H9 (cell line): ENCODE results near the gene TMEM54. TPM values are rescaled to one million over a fixed set of nuclear protein-coding genes. Genes with fewer than 3 reads are reported as not detected.

ENCODE experiments used
- DNase-seq: peaks from one replicate; pipeline ENCODE4 v3.0.0-alpha.2; 2017
- H2AFZ ChIP-seq: one replicate; pipeline ENCODE4 v1.6.1; 2013; ENCODE audit warnings: mild to moderate bottlenecking, low read length, control low read depth, moderate library complexity
- H2AK5ac ChIP-seq: 2 replicates; pipeline ENCODE4 v1.6.1; 2013; ENCODE audit warnings: low read length, control low read depth, mixed read lengths; ENCODE audit not compliant: insufficient read length
- H2BK120ac ChIP-seq: one replicate; pipeline ENCODE4 v1.6.1; 2013; ENCODE audit warnings: low read depth, mild to moderate bottlenecking, low read length, control low read depth, inconsistent platforms; ENCODE audit not compliant: poor library complexity, severe bottlenecking
- H2BK12ac ChIP-seq: 2 replicates; pipeline ENCODE4 v1.6.1; 2013; ENCODE audit warnings: low read length, control low read depth, mixed read lengths, low read depth; ENCODE audit not compliant: insufficient read length
- H2BK15ac ChIP-seq: 2 replicates; pipeline ENCODE4 v1.6.1; 2013; ENCODE audit warnings: low read depth, low read length, control low read depth
- H2BK20ac ChIP-seq: one replicate; pipeline ENCODE4 v1.6.1; 2013; ENCODE audit warnings: low read depth, mild to moderate bottlenecking, low read length, control low read depth, inconsistent platforms; ENCODE audit not compliant: poor library complexity, severe bottlenecking
- H2BK5ac ChIP-seq: 2 replicates; pipeline ENCODE4 v1.6.1; 2013; ENCODE audit warnings: low read length, control low read depth, mixed read lengths; ENCODE audit not compliant: insufficient read length
- H3K14ac ChIP-seq: 2 replicates; pipeline ENCODE4 v1.6.1; 2013; ENCODE audit warnings: low read length, control low read depth; ENCODE audit not compliant: insufficient read depth
- H3K18ac ChIP-seq: 2 replicates; pipeline ENCODE4 v1.6.1; 2013; ENCODE audit warnings: low read depth, mild to moderate bottlenecking, mixed read lengths, low read length, control low read depth; ENCODE audit not compliant: insufficient read length
- H3K23ac ChIP-seq: 2 replicates; pipeline ENCODE4 v1.6.1; 2013; ENCODE audit warnings: low read length, control low read depth, mixed read lengths, low read depth; ENCODE audit not compliant: insufficient read length
- H3K23me2 ChIP-seq: 2 replicates; pipeline ENCODE4 v1.6.1; 2013; ENCODE audit warnings: low read depth, mild to moderate bottlenecking, mixed read lengths, low read length, control low read depth; ENCODE audit not compliant: insufficient read length, poor library complexity, severe bottlenecking
- H3K27ac ChIP-seq: 2 replicates; pipeline ENCODE4 v1.5.1; 2013; ENCODE audit warnings: low read length, control low read depth, mixed read lengths, low read depth; ENCODE audit not compliant: insufficient read length
- H3K27me3 ChIP-seq: 2 replicates; pipeline ENCODE4 v1.6.1; 2013; ENCODE audit warnings: low read length, control low read depth, inconsistent platforms; ENCODE audit not compliant: insufficient read depth
- H3K4ac ChIP-seq: 2 replicates; pipeline ENCODE4 v1.6.1; 2013; ENCODE audit warnings: low read depth, mild to moderate bottlenecking, control low read depth, inconsistent platforms, low read length, moderate library complexity
- H3K4me1 ChIP-seq: 2 replicates; pipeline ENCODE4 v1.6.1; 2013; ENCODE audit warnings: low read length, control low read depth, inconsistent platforms; ENCODE audit not compliant: insufficient read depth
- H3K4me2 ChIP-seq: 2 replicates; pipeline ENCODE4 v1.6.1; 2013; ENCODE audit warnings: low read length, control low read depth, mixed read lengths; ENCODE audit not compliant: insufficient read length, insufficient read depth
- H3K56ac ChIP-seq: 2 replicates; pipeline ENCODE4 v1.6.1; 2013; ENCODE audit warnings: low read depth, mild to moderate bottlenecking, mixed read lengths, low read length, control low read depth; ENCODE audit not compliant: insufficient read length
- H3K79me1 ChIP-seq: 2 replicates; pipeline ENCODE4 v1.6.1; 2013; ENCODE audit warnings: low read depth, mild to moderate bottlenecking, moderate library complexity, low read length, control low read depth, inconsistent platforms; ENCODE audit not compliant: insufficient read depth, poor library complexity, severe bottlenecking
- H3K79me2 ChIP-seq: 2 replicates; pipeline ENCODE4 v1.6.1; 2013; ENCODE audit warnings: low read length, control low read depth, inconsistent platforms; ENCODE audit not compliant: insufficient read depth
- H3K9ac ChIP-seq: 2 replicates; pipeline ENCODE4 v1.6.1; 2013; ENCODE audit warnings: low read length, control low read depth, mixed read lengths; ENCODE audit not compliant: insufficient read length; ENCODE audit errors: extremely low read depth
- H3K9me3 ChIP-seq: one replicate; pipeline ENCODE4 v1.6.1; 2013; ENCODE audit warnings: low read depth, low read length, inconsistent platforms; ENCODE audit not compliant: control insufficient read depth
- H3T11ph ChIP-seq: one replicate; pipeline ENCODE4 v1.6.1; 2013; ENCODE audit warnings: mild to moderate bottlenecking, low read length, control low read depth, inconsistent platforms
- H4K20me1 ChIP-seq: one replicate; pipeline ENCODE4 v1.6.1; 2013; ENCODE audit not compliant: control insufficient read depth, insufficient read length, insufficient read depth
- H4K5ac ChIP-seq: 2 replicates; pipeline ENCODE4 v1.6.1; 2013; ENCODE audit warnings: low read depth, mild to moderate bottlenecking, mixed read lengths, low read length, control low read depth; ENCODE audit not compliant: insufficient read length
- H4K8ac ChIP-seq: replicated peaks from 2 replicates; pipeline ENCODE4 v1.6.1; 2013; ENCODE audit warnings: low read length, control low read depth, mixed read lengths, low read depth; ENCODE audit not compliant: insufficient read length
- H4K91ac ChIP-seq: 2 replicates; pipeline ENCODE4 v1.6.1; 2013; ENCODE audit warnings: low read depth, mild to moderate bottlenecking, moderate library complexity, mixed read lengths, low read length, control low read depth; ENCODE audit not compliant: insufficient read length
- H3K27ac Mint-ChIP-seq, 3 experiments: 2 replicates in 2 of 3; 3 replicates in 1 of 3; pipeline ENCODE4 v1.8.0; 2020 to 2021; ENCODE audit warnings: mixed read lengths in 3 of 3, mild to moderate bottlenecking in 1 of 3, moderate library complexity in 1 of 3
- H3K27me3 Mint-ChIP-seq: 2 replicates; pipeline ENCODE4 v1.8.0; 2021; ENCODE audit warnings: low read depth, mild to moderate bottlenecking, moderate library complexity, mixed read lengths
- H3K36me3 Mint-ChIP-seq, 3 experiments: 2 replicates in 2 of 3; 3 replicates in 1 of 3; pipeline ENCODE4 v1.8.0; 2020 to 2021; ENCODE audit warnings: low read depth in 3 of 3, mixed read lengths in 3 of 3; ENCODE audit not compliant: insufficient read depth in 1 of 3
- H3K4me1 Mint-ChIP-seq, 2 experiments: 2 replicates each; pipeline ENCODE4 v1.8.0; 2020; ENCODE audit warnings: mixed read lengths in 2 of 2
- H3K4me3 Mint-ChIP-seq, 2 experiments: 2 replicates in 1 of 2; 3 replicates in 1 of 2; pipeline ENCODE4 v1.8.0; 2020 to 2021; ENCODE audit warnings: mild to moderate bottlenecking in 2 of 2, mixed read lengths in 2 of 2, moderate library complexity in 1 of 2
- H3K9me3 Mint-ChIP-seq, 2 experiments: 2 replicates in 1 of 2; 3 replicates in 1 of 2; pipeline ENCODE4 v1.8.0; 2020; ENCODE audit warnings: mild to moderate bottlenecking in 2 of 2, mixed read lengths in 2 of 2, moderate library complexity in 1 of 2
- CTCF ChIP-seq: fragments of 200-600 bp; sonication (generic); conservative IDR thresholded peaks from 3 replicates; pipeline ENCODE4 v1.8.0; 2021; ENCODE audit warnings: antibody characterized with exemption, mild to moderate bottlenecking
- WGBS: extraction: QIAGEN DNeasy Blood & Tissue Kit; methylation state at CpG from one replicate; pipeline ENCODE4 v1.1.7; 2013; ENCODE audit warnings: missing lambda C conversion rate, low lambda C conversion rate, mixed read lengths; ENCODE audit not compliant: insufficient read length; ENCODE audit errors: extremely low coverage; 5-methylcytosine and 5-hydroxymethylcytosine counted together
- total RNA-seq: library from RNA; stranded (reverse); gene quantifications from 2 replicates; pipeline ENCODE4 v1.2.1, GENCODE V29; 2021

The TMEM54 gene
- total RNA-seq, 1 experiment from 2014 or later: 17.2 TPM

- H4K5ac ChIP-seq: no peak overlapping the region
- no peak overlapping the region for H3K56ac ChIP-seq
- H3K4me2 ChIP-seq: peak overlapping the region; percentile 46
- H3K27me3 Mint-ChIP-seq: peaks cover 42% of the 10 kb centered on the region
- no peak overlapping the region for H2BK12ac ChIP-seq
- H3K79me2 ChIP-seq: no peaks in the 10 kb centered on the region
- no peak overlapping the region for H4K91ac ChIP-seq
- no peak overlapping the region for H2AFZ ChIP-seq
- no peak overlapping the region for H3T11ph ChIP-seq
- peaks cover 21% of the 10 kb centered on the region; the same call in 1 of the 2 replicates for H3K27me3 ChIP-seq
- H3K18ac ChIP-seq: no peak overlapping the region
- H2BK20ac ChIP-seq: no peak overlapping the region
- no peaks in the 10 kb centered on the region for H3K79me1 ChIP-seq
- no peaks in the 10 kb centered on the region for H3K9me3 Mint-ChIP-seq
- H2BK120ac ChIP-seq: no peak overlapping the region
- no peak overlapping the region for H3K14ac ChIP-seq
- no peak overlapping the region for H3K4ac ChIP-seq
- H3K9ac ChIP-seq: no peak overlapping the region
- peak overlapping the region; percentile 61 to 80 for H3K4me3 Mint-ChIP-seq
- peak overlapping the region in 1 of 3 experiments; percentile 25; a peak in 1 of 7 replicates for H3K27ac Mint-ChIP-seq
- H3K23ac ChIP-seq: no peak overlapping the region
- no peak overlapping the region for H2BK15ac ChIP-seq
- H3K4me1 ChIP-seq: 0 out of 2 replicates have a peak, but pooled peaks cover 2% of the 10 kb centered on the region
- no peak overlapping the region for H2AK5ac ChIP-seq
- H4K20me1 ChIP-seq: no peaks in the 10 kb centered on the region
- WGBS: no CpG with 5 or more reads among the region's 16 CpGs
- no peak for DNase-seq
- peaks cover 0 to 8% (median 0%) of the 10 kb centered on the region in 3 experiments; a peak in 6 of 7 replicates for H3K36me3 Mint-ChIP-seq
- no peak overlapping the region for H4K8ac ChIP-seq
- peaks cover 4% of the 10 kb centered on the region for H3K23me2 ChIP-seq
- no peak overlapping the region for H2BK5ac ChIP-seq
- H3K4me1 Mint-ChIP-seq: peaks cover 32 to 37% of the 10 kb centered on the region in 2 experiments
- H3K27ac ChIP-seq: no peak overlapping the region
- no peaks in the 10 kb centered on the region for H3K9me3 ChIP-seq
- no peak for TF ChIP-seq CTCF
Measured at GRCh38 chr1:32869923-32870614, 31.1 kb downstream of the TMEM54 start.
